ENCODE data around the gene NRF1. TPM values are rescaled to one million over a fixed set of nuclear protein-coding genes. Genes with fewer than 3 reads are reported as not detected.
A peak's percentile ranks its signal among the peaks of the same experiment; 100 is the strongest.

The NRF1 gene
- polyA plus RNA-seq, 2 of the 4 experiments (the other 2 are of a cell fraction): 11.2 to 18.5 TPM

DNA sequence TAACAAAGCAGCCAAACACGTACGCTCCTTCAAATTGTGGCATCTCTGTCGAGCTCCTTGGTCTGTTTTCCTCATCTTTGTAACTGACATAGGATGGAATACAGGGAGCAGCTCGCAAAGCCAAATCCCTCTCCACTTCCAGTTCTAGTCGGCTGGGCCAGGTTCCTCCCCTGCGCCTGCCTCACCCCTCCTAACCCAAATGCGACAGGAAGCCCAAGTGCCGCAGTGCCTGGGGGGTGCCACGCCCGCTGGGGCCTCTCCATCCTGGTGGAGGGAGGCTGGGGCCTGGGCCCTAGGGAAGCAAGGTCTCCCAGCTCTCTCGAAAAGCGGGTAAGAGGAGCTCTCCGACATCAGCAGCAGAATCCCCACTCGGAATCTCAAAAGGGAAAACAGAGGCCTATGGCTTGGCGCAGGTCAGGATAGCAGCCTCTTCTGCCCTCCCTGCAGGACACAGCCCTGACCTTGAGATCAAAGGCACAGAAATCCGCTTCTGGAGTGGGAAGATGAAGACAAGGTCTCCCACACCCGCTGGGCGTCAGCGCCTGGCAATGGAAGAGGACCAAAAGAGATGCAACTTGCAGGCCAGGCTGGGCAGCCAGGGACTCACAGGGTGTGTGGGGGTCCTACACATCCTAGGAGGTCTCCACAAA is 165.8 kb downstream of the NRF1 start:
- POLR2A ChIA-PET: no interaction called here
- 91% methylated on average over 18 of the region's 19 CpGs for WGBS (ENCODE audit: missing lambda C conversion rate)
- H3K27ac ChIP-seq: no peak overlapping the region
- CTCF ChIA-PET: interaction anchor here (0.7 to 1.4 kb wide), 3 partner anchors 9 to 113 kb away, joined by 3 read pairs; no protein-coding TSS in a partner anchor
- DNase-seq (ENCODE audit: low read depth in 1 of 2, low spot score in 1 of 2) (no peak), ATAC-seq (no peak), FAIRE-seq (no peak)
- no peak for TF ChIP-seq MYC (IDR thresholded peaks at IDR 0.05; ENCODE audit: borderline replicate concordance, low read length)
- TF ChIP-seq BHLHE40 (IDR thresholded peaks at IDR 0.05; ENCODE audit: low read depth, low read length): no peak
- no peak for TF ChIP-seq ZSCAN20 (CRISPR knock-in tag; IDR thresholded peaks at IDR 0.05)
- no peak for TF ChIP-seq HMGXB4 (CRISPR knock-in tag; IDR thresholded peaks at IDR 0.05; ENCODE audit: borderline replicate concordance)
- TF ChIP-seq NFE2L2 (conservative IDR thresholded peaks at IDR 0.05; ENCODE audit: low read length): no peak
- TF ChIP-seq, protein P1, sequence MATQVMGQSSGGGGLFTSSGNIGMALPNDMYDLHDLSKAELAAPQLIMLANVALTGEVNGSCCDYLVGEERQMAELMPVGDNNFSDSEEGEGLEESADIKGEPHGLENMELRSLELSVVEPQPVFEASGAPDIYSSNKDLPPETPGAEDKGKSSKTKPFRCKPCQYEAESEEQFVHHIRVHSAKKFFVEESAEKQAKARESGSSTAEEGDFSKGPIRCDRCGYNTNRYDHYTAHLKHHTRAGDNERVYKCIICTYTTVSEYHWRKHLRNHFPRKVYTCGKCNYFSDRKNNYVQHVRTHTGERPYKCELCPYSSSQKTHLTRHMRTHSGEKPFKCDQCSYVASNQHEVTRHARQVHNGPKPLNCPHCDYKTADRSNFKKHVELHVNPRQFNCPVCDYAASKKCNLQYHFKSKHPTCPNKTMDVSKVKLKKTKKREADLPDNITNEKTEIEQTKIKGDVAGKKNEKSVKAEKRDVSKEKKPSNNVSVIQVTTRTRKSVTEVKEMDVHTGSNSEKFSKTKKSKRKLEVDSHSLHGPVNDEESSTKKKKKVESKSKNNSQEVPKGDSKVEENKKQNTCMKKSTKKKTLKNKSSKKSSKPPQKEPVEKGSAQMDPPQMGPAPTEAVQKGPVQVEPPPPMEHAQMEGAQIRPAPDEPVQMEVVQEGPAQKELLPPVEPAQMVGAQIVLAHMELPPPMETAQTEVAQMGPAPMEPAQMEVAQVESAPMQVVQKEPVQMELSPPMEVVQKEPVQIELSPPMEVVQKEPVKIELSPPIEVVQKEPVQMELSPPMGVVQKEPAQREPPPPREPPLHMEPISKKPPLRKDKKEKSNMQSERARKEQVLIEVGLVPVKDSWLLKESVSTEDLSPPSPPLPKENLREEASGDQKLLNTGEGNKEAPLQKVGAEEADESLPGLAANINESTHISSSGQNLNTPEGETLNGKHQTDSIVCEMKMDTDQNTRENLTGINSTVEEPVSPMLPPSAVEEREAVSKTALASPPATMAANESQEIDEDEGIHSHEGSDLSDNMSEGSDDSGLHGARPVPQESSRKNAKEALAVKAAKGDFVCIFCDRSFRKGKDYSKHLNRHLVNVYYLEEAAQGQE (IDR thresholded peaks at IDR 0.05): no peak
- TF ChIP-seq, protein P2, sequence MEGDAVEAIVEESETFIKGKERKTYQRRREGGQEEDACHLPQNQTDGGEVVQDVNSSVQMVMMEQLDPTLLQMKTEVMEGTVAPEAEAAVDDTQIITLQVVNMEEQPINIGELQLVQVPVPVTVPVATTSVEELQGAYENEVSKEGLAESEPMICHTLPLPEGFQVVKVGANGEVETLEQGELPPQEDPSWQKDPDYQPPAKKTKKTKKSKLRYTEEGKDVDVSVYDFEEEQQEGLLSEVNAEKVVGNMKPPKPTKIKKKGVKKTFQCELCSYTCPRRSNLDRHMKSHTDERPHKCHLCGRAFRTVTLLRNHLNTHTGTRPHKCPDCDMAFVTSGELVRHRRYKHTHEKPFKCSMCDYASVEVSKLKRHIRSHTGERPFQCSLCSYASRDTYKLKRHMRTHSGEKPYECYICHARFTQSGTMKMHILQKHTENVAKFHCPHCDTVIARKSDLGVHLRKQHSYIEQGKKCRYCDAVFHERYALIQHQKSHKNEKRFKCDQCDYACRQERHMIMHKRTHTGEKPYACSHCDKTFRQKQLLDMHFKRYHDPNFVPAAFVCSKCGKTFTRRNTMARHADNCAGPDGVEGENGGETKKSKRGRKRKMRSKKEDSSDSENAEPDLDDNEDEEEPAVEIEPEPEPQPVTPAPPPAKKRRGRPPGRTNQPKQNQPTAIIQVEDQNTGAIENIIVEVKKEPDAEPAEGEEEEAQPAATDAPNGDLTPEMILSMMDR (IDR thresholded peaks at IDR 0.05): no peak
- no peak for TF ChIP-seq SREBF2 (IDR thresholded peaks at IDR 0.05)
- no peak for TF ChIP-seq GATA3 (IDR thresholded peaks at IDR 0.05; ENCODE audit: borderline replicate concordance)
- peaks cover 20% of the 10 kb centered on the region for H3K4me1 ChIP-seq
- no peak overlapping the region for H3K4me2 ChIP-seq
- no peak overlapping the region for H3K4me3 ChIP-seq
- no peaks in the 10 kb centered on the region for H3K9me3 ChIP-seq

DNA sequence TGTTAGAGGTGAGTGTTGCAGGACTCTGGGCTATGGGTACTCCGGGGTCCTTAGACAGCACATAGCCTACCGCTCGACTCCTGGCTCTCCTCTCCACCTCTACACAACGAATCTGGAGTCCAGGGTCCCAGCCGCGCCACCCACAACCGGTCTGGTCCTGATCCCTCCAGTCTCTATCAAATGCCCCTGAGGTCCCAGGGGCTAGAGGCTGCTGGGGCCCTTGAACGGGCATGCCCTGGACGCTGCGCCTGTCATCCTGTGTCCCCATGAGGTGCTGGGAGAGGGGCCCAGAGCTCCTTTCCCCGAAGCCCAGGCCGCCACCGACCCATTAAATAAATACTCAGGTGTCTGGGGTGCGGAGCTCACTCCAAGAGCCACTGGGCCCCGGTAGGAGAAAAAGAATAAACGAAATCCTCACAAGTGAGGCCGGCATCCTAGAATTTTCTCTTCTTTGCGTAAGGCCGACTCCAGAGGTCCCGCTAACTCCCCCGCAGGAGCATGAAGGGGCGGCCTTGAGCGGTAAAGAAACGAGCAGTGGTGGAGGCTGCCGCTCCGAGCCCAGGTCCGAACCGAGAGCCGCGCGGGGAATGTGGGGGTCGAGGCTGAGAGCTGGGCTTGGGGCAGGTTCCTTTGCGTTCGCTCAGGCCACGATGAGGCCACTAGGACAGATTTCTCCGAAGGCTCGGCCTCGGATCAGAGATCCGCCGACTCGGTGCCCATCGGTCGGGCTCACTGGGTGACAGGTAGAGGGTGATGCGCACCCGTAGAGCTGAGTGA is 166.7 kb downstream of the NRF1 start:
- DNase-seq (ENCODE audit: low read depth in 1 of 2, low spot score in 1 of 2): no peak
- H3K27ac ChIP-seq: no peak overlapping the region; a peak in 1 of 6 replicates
- POLR2A ChIA-PET: no interaction called here

More for the DNA sequence above, 166.7 kb downstream of the NRF1 start:
- TF ChIP-seq BCL3 (IDR thresholded peaks at IDR 0.05) (no peak), NFE2L2 (conservative IDR thresholded peaks at IDR 0.05; ENCODE audit: low read length) (no peak)
- TF ChIP-seq, protein P3, sequence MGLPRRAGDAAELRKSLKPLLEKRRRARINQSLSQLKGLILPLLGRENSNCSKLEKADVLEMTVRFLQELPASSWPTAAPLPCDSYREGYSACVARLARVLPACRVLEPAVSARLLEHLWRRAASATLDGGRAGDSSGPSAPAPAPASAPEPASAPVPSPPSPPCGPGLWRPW (IDR thresholded peaks at IDR 0.05): no peak
- TF ChIP-seq, protein P4, sequence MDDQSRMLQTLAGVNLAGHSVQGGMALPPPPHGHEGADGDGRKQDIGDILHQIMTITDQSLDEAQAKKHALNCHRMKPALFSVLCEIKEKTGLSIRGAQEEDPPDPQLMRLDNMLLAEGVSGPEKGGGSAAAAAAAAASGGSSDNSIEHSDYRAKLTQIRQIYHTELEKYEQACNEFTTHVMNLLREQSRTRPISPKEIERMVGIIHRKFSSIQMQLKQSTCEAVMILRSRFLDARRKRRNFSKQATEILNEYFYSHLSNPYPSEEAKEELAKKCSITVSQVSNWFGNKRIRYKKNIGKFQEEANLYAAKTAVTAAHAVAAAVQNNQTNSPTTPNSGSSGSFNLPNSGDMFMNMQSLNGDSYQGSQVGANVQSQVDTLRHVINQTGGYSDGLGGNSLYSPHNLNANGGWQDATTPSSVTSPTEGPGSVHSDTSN (IDR thresholded peaks at IDR 0.05): no peak
- CTCF ChIA-PET: interaction anchor here (0.9 to 4.1 kb wide), 4 partner anchors 14 to 114 kb away, joined by 3 to 11 read pairs (median 3); no protein-coding TSS in a partner anchor
- WGBS (ENCODE audit: missing lambda C conversion rate): 96% methylated on average over 40 of the region's 45 CpGs
- no peak for ATAC-seq
- H3K4me3 ChIP-seq: peak overlapping the region; percentile 69; the same call in 1 of the 3 replicates
- FAIRE-seq: no peak
- peak overlapping the region; percentile 86 for H3K4me2 ChIP-seq
- no peaks in the 10 kb centered on the region for H3K9me3 ChIP-seq
- H3K4me1 ChIP-seq: peaks cover 19% of the 10 kb centered on the region

All from A549 (cell line).